HCT116 (cell line): ENCODE data around the gene SEZ6L2. TPM values are rescaled to one million over a fixed set of nuclear protein-coding genes. Genes with fewer than 3 reads are reported as not detected.
A peak's percentile ranks its signal among the peaks of the same experiment; 100 is the strongest.

Source experiments
- ATAC-seq: fragments of 200-7000 bp; cut with Tn5 transposase; 2 replicates; pipeline ENCODE4 v1.9.1; 2020; ENCODE audit warnings: mild to moderate bottlenecking, moderate library complexity
- BruUV-seq: library from RNA; stranded (reverse); fragments of 400-500 nt; replicated peaks from 2 replicates; lab custom pipeline; 2021; lab: Mats Ljungman, UMichigan
- CTCF ChIA-PET: fragments of 300-600 bp; sonication (Branson Sonifier 250); formaldehyde crosslinking; loops from one replicate; lab custom pipeline; 2021; ENCODE audit warnings: antibody characterized with exemption; lab: Charles Lee
- POLR2A ChIA-PET: fragments of 300-600, 350-600 bp; sonication (Branson Sonifier 250); formaldehyde crosslinking; loops from one replicate; lab custom pipeline; 2021; ENCODE audit warnings: antibody characterized with exemption; lab: Charles Lee
- RAD21 ChIA-PET, 2 experiments: fragments of 300-600 bp; sonication (Branson Sonifier 250); formaldehyde crosslinking; loops; one replicate each; lab custom pipeline; 2023; ENCODE audit warnings: low total read pairs in 2 of 2; ENCODE audit not compliant: uncharacterized antibody in 2 of 2, unreplicated experiment in 2 of 2, low non-redundant PET in 1 of 2; lab: Charles Lee
- DNase-seq: peaks from one replicate; pipeline ENCODE4 v3.0.0-alpha.2; 2010; ENCODE audit warnings: low read depth, low spot score
- H2AFZ ChIP-seq: fragments of 200-600 bp; shearing (Covaris generic), sonication (generic); 2 replicates; pipeline ENCODE4 v1.6.1; 2017; ENCODE audit warnings: low read depth, mixed run types, mixed read lengths, antibody characterized with exemption, low read length; ENCODE audit not compliant: poor library complexity, severe bottlenecking
- H3K27ac ChIP-seq: 2 replicates; pipeline ENCODE4 v1.5.1; 2012; ENCODE audit warnings: low read depth, low read length
- H3K27me3 ChIP-seq: fragments of 200-600 bp; sonication (generic); 2 replicates; pipeline ENCODE4 v1.6.1; 2016; ENCODE audit warnings: mixed run types, low read length, mixed read lengths; ENCODE audit not compliant: insufficient read depth
- H3K36me3 ChIP-seq, 2 experiments: fragments of 200-500 bp in 1 of 2; fragments of 200-600 bp in 1 of 2; sonication (Bioruptor generic) in 1 of 2; sonication (generic) in 1 of 2; 2 replicates each; pipeline versions ENCODE4 v1.5.1 to v1.6.1; 2014 to 2016; ENCODE audit warnings: low read length in 2 of 2, inconsistent platforms in 1 of 2, mixed read lengths in 1 of 2, mixed run types in 1 of 2; ENCODE audit not compliant: insufficient read depth in 2 of 2, control insufficient read depth in 1 of 2
- H3K4me1 ChIP-seq, 2 experiments: fragments of 200-600 bp in 1 of 2; sonication (generic) in 1 of 2; 2 replicates each; pipeline versions ENCODE4 v1.5.1 to v1.6.1; 2012 to 2017; ENCODE audit warnings: low read length in 2 of 2, inconsistent platforms in 1 of 2, mild to moderate bottlenecking in 1 of 2, mixed read lengths in 1 of 2, mixed run types in 1 of 2, moderate library complexity in 1 of 2; ENCODE audit not compliant: insufficient read depth in 2 of 2, control insufficient read depth in 1 of 2
- H3K4me2 ChIP-seq: fragments of 200-600 bp; sonication (generic); 2 replicates; pipeline ENCODE4 v1.6.1; 2017; ENCODE audit warnings: mixed run types, low read length, mixed read lengths
- H3K4me3 ChIP-seq, 2 experiments: fragments of 200-600 bp in 1 of 2; sonication (generic) in 1 of 2; replicated peaks in 1 of 2; 2 replicates each; pipeline ENCODE4 v1.5.1; 2011 to 2016; ENCODE audit warnings: low read length in 2 of 2, control low read depth in 1 of 2, low read depth in 1 of 2, mild to moderate bottlenecking in 1 of 2, mixed read lengths in 1 of 2, mixed run types in 1 of 2
- H3K79me2 ChIP-seq: fragments of 200-600 bp; sonication (generic); 2 replicates; pipeline ENCODE4 v1.6.1; 2017; ENCODE audit warnings: mild to moderate bottlenecking, mixed run types, low read length, moderate library complexity, mixed read lengths; ENCODE audit not compliant: insufficient read depth
- H3K9ac ChIP-seq: fragments of 200-600 bp; sonication (generic); 2 replicates; pipeline ENCODE4 v1.6.1; 2016; ENCODE audit warnings: low read length, mixed read lengths
- H3K9me2 ChIP-seq: fragments of 200-600 bp; sonication (generic), shearing (Covaris generic); 2 replicates; pipeline ENCODE4 v1.6.1; 2017; ENCODE audit warnings: mixed run types, mild to moderate bottlenecking, moderate library complexity; ENCODE audit not compliant: insufficient read depth
- H3K9me3 ChIP-seq, 2 experiments: fragments of 200-500 bp in 1 of 2; fragments of 200-600 bp in 1 of 2; sonication (Bioruptor generic) in 1 of 2; sonication (generic) in 1 of 2; 2 replicates each; pipeline ENCODE4 v1.6.1; 2014 to 2017; ENCODE audit warnings: low read length in 2 of 2, mixed read lengths in 2 of 2, inconsistent platforms in 1 of 2, low read depth in 1 of 2, mild to moderate bottlenecking in 1 of 2, mixed run types in 1 of 2, moderate library complexity in 1 of 2; ENCODE audit not compliant: control insufficient read depth in 1 of 2, insufficient read depth in 1 of 2
- H4K20me1 ChIP-seq: fragments of 200-600 bp; sonication (generic), shearing (Covaris generic); 2 replicates; pipeline ENCODE4 v1.6.1; 2017; ENCODE audit warnings: mixed run types, mild to moderate bottlenecking, moderate library complexity; ENCODE audit not compliant: insufficient read depth
- CBX3 ChIP-seq: IDR thresholded peaks from 2 replicates; pipeline ENCODE4 v1.6.1; 2012; ENCODE audit warnings: low read depth
- CEBPB ChIP-seq: IDR thresholded peaks from 2 replicates; pipeline ENCODE4 v1.6.1; 2012; ENCODE audit warnings: low read depth
- EGR1 ChIP-seq: IDR thresholded peaks from 2 replicates; pipeline ENCODE4 v1.6.1; 2012; ENCODE audit warnings: low read depth
- ELF1 ChIP-seq: IDR thresholded peaks from 2 replicates; pipeline ENCODE4 v1.6.1; 2012; ENCODE audit warnings: low read depth, borderline replicate concordance
- EZH2 ChIP-seq: fragments of 200-600 bp; sonication (generic); IDR thresholded peaks from 2 replicates; pipeline ENCODE4 v1.6.1; 2017; ENCODE audit warnings: antibody characterized with exemption, mixed run types
- JUND ChIP-seq: IDR thresholded peaks from 2 replicates; pipeline ENCODE4 v1.6.1; 2012
- POLR2AphosphoS5 ChIP-seq: IDR thresholded peaks from 2 replicates; pipeline ENCODE4 v1.6.1; 2011; ENCODE audit warnings: mild to moderate bottlenecking, low read depth, low read length, moderate library complexity
- RAD21 ChIP-seq: IDR thresholded peaks from 2 replicates; pipeline ENCODE4 v1.6.1; 2012; ENCODE audit warnings: low read depth, mild to moderate bottlenecking
- REST ChIP-seq: IDR thresholded peaks from 2 replicates; pipeline ENCODE4 v1.6.1; 2012; ENCODE audit warnings: low read depth
- SIN3A ChIP-seq: IDR thresholded peaks from 2 replicates; pipeline ENCODE4 v1.6.1; 2012; ENCODE audit warnings: low read depth
- SP1 ChIP-seq: IDR thresholded peaks from 2 replicates; pipeline ENCODE4 v1.6.1; 2012; ENCODE audit warnings: low read depth
- SRF ChIP-seq: IDR thresholded peaks from 2 replicates; pipeline ENCODE4 v1.6.1; 2012; ENCODE audit warnings: low read depth
- TCF7L2 ChIP-seq: IDR thresholded peaks from 2 replicates; pipeline ENCODE4 v1.7.0; 2011; ENCODE audit warnings: borderline replicate concordance, inconsistent platforms; ENCODE audit not compliant: insufficient read depth, insufficient read length; ENCODE audit errors: extremely low read depth
- intact Hi-C: fragments of 100-400 bp; cut with micrococcal nuclease; formaldehyde crosslinking; loops from 2 replicates; pipeline ENCODE4 v1.10.0; 2022
- total RNA-seq: library from RNA; stranded (reverse); gene quantifications from one replicate; pipeline ENCODE4 v1.2.1, GENCODE V29; 2021; ENCODE audit not compliant: unreplicated experiment
- TF ChIP-seq, protein P1 (sequence below), 3 experiments: fragments of 200-600 bp in 1 of 3; sonication (generic) in 1 of 3; IDR thresholded peaks in 2 of 3; conservative IDR thresholded peaks in 1 of 3; 2 replicates each; pipeline ENCODE4 v1.5.1; 2012 to 2017; ENCODE audit warnings: low read depth in 2 of 3, low read length in 2 of 3, antibody characterized with exemption in 1 of 3, borderline replicate concordance in 1 of 3, control low read depth in 1 of 3, mild to moderate bottlenecking in 1 of 3, mixed read lengths in 1 of 3, mixed run types in 1 of 3, moderate library complexity in 1 of 3; ENCODE audit not compliant: insufficient read depth in 1 of 3

The SEZ6L2 gene
- total RNA-seq, 1 experiment from 2014 or later: 49.3 TPM

DNA sequence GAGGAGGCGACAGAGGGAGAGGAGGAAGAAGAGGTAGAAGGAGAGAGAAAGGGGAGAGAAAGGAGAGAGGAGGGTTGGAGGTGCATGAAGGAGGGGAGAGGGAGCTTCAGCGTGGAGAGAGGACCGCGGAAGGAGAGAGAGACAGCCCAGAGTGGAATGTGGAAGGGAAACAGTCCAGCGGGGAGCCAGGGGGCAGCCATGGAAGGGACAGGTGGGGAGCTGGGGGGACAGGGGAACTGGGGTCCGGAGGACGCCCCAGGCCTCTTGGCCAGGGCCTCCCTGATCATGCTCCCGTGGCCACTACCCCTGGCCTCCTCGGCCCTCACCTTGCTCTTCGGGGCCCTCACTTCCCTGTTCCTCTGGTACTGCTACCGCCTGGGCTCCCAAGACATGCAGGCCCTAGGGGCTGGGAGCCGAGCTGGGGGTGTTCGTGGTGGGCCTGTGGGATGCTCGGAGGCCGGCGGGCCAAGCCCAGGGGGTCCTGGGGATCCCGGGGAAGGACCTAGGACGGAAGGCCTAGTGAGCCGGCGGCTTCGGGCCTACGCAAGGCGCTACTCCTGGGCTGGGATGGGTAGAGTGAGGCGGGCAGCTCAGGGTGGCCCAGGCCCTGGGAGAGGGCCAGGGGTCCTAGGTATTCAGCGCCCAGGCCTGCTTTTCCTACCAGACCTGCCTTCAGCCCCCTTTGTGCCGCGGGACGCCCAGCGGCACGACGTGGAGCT lies 1.7 kb upstream of the SEZ6L2 start:
- H4K20me1 ChIP-seq: no peaks in the 10 kb centered on the region
- POLR2A ChIA-PET: interaction anchor here (0.7 to 2.0 kb wide), 3 partner anchors 12 to 120 kb away, joined by 3 to 6 read pairs (median 4); partner anchors contain the start of gene PAGR1
- H3K9ac ChIP-seq: peak overlapping the region; percentile 73
- H3K36me3 ChIP-seq: no peaks in the 10 kb centered on the region
- intact Hi-C loops: no loop called here
- no peak overlapping the region for H2AFZ ChIP-seq
- no peaks in the 10 kb centered on the region for H3K27me3 ChIP-seq
- DNase-seq (no peak), ATAC-seq (no peak)
- TSS peak; percentile 57 for BruUV-seq
- peak overlapping the region; percentile 71 to 75 for H3K4me3 ChIP-seq
- H3K79me2 ChIP-seq: no peaks in the 10 kb centered on the region
- H3K4me1 ChIP-seq: peaks cover 9 to 31% of the 10 kb centered on the region in 2 experiments
- H3K27ac ChIP-seq: peak overlapping the region; percentile 78
- TF ChIP-seq CEBPB (no peak), CBX3 (no peak), EZH2 (no peak), SRF (no peak), TCF7L2 (no peak), SP1 (no peak), JUND (no peak), ELF1 (no peak), POLR2AphosphoS5 (no peak), REST (no peak), RAD21 (no peak), EGR1 (no peak), SIN3A (no peak)
- TF ChIP-seq, protein P1, sequence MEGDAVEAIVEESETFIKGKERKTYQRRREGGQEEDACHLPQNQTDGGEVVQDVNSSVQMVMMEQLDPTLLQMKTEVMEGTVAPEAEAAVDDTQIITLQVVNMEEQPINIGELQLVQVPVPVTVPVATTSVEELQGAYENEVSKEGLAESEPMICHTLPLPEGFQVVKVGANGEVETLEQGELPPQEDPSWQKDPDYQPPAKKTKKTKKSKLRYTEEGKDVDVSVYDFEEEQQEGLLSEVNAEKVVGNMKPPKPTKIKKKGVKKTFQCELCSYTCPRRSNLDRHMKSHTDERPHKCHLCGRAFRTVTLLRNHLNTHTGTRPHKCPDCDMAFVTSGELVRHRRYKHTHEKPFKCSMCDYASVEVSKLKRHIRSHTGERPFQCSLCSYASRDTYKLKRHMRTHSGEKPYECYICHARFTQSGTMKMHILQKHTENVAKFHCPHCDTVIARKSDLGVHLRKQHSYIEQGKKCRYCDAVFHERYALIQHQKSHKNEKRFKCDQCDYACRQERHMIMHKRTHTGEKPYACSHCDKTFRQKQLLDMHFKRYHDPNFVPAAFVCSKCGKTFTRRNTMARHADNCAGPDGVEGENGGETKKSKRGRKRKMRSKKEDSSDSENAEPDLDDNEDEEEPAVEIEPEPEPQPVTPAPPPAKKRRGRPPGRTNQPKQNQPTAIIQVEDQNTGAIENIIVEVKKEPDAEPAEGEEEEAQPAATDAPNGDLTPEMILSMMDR (IDR thresholded peaks at IDR 0.05 in 2 of 3, conservative IDR thresholded peaks at IDR 0.05 in 1 of 3; ENCODE audit: borderline replicate concordance in 1 of 3, insufficient read depth in 1 of 3, low read depth in 2 of 3, low read length in 2 of 3): no peak
- CTCF ChIA-PET: interaction anchor here (1.4 kb wide), 1 partner anchor 38 kb away, joined by 3 read pairs; the partner anchor contains the start of gene CDIPT
- no peaks in the 10 kb centered on the region for H3K9me3 ChIP-seq
- H3K9me2 ChIP-seq: no peaks in the 10 kb centered on the region
- RAD21 ChIA-PET: no interaction called here
- peak overlapping the region; percentile 93 for H3K4me2 ChIP-seq
